ENCODE data around the gene PCNT. TPM values are rescaled to one million over a fixed set of nuclear protein-coding genes. Genes with fewer than 3 reads are reported as not detected.
A peak's percentile ranks its signal among the peaks of the same experiment; 100 is the strongest.

PCNT gene
- total RNA-seq, 1 donor: 21.6 TPM

DNA sequence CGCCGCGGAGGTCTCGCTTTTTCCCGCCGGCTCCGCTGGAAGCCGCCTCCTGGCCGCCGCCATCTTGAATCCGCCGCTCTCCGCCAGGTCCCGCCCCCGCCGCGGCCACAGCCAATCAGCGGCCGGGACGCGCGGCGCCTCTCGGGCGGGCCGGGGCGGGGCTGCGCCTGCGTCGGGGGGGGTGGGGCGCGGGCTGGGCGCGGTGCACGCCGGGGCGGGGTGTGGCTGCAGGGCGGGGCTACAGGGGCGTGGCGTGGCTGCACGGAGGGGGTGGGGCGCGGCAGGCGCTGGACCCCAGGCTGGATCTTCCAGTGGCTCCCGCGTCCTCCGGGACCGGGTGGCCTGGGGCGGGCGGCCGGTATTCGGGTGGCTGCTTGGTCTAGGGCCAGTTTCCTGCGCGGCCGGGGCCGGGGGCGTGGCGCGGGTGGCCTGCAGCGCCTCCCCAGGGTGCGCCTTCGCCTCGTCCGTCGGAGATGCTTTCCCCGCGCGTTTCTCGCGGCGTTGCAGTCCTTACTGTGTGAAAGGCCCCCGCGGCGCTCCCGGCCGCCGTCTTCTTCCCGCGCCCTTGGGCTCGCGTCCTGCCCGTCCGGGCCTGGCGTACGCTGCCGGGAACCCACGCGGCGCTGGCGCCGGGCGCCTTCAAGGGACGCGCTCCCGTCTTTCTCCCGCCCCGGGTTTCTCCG lies 575 bp downstream of the PCNT start:
- DNase-seq (ENCODE audit: low read depth): peak; percentile 83
- TF ChIP-seq, protein P1, sequence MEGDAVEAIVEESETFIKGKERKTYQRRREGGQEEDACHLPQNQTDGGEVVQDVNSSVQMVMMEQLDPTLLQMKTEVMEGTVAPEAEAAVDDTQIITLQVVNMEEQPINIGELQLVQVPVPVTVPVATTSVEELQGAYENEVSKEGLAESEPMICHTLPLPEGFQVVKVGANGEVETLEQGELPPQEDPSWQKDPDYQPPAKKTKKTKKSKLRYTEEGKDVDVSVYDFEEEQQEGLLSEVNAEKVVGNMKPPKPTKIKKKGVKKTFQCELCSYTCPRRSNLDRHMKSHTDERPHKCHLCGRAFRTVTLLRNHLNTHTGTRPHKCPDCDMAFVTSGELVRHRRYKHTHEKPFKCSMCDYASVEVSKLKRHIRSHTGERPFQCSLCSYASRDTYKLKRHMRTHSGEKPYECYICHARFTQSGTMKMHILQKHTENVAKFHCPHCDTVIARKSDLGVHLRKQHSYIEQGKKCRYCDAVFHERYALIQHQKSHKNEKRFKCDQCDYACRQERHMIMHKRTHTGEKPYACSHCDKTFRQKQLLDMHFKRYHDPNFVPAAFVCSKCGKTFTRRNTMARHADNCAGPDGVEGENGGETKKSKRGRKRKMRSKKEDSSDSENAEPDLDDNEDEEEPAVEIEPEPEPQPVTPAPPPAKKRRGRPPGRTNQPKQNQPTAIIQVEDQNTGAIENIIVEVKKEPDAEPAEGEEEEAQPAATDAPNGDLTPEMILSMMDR (IDR thresholded peaks at IDR 0.05; ENCODE audit: insufficient read depth, low read depth, low read length): peak; percentile 8

DNA sequence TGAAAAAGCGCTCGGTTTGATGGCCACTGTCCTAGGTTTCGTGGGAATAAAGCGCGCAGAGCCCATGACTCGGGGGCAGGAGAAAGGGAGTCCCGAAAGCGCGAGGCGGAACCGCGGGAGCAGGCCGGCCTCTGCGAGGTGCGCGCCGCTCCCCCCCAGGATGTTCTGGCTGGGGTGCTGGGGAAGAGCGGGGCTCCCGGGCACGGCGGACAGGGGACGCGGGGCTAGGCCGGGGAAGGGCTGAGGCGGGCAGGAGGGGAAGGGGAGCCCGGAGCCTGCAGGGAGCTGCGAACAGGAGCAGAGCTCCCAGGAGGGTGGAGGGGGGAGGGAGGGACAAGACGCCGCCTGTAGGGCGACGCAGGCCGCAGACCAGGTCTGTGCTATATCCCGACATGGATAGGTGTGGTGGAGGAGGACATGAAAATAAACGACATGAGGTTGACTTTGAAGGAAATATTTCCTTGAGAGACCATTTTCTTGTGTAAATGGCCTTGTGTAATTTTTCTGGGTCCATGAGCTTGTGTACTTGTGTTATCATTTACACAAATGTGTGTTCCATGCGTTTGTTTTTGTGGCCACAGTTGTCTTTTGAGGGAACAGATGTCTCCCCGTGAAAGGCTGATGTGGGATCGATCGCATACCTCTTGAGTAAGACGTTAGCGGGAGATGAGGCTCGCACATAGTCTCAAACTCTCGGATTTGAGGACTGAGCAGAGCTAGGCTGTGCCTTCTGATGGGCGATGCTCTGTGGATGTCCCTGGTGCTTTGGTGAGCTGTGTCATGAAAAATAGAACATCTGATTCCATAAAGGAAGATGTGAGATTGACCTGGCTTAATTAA lies 1.3 kb downstream of the PCNT start:
- peak; percentile 59 for DNase-seq (ENCODE audit: low read depth)
- peak overlapping the region; percentile 81 for H3K4me3 ChIP-seq (ENCODE audit: low read depth, low read length)
- TF ChIP-seq, protein P1 (IDR thresholded peaks at IDR 0.05; ENCODE audit: insufficient read depth, low read depth, low read length): peak; percentile 31

More for the DNA sequence above, 575 bp downstream of the PCNT start:
- peak overlapping the region; percentile 81 for H3K4me3 ChIP-seq (ENCODE audit: low read depth, low read length)

DNA sequence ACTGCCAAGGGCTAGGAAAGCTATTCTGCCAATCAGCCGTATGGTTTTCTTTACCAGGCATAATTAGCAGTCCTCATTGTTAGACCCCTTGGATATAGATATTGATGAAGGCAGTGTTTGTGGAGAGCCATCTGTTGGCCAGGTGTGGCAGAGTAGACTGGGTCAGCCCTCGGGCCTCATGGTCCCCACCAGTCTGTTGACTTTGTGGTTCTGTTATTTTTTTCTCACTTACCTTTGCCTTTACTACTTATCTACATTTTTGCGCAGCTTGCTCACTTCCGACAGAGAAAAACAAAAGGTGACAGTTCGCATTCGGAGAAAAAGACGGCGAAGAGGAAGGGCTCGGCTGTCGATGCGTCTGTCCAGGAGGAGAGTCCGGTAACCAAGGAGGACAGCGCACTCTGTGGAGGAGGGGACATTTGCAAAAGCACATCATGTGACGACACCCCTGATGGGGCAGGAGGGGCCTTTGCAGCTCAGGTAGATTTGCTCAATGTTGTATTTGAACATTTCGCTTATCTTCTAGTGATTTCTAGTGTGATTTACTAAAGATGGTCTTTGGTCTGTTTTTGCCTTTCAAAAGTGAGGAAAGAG lies 2.3 kb downstream of the PCNT start:
- DNase-seq (ENCODE audit: low read depth): no peak
- TF ChIP-seq, protein P1 (IDR thresholded peaks at IDR 0.05; ENCODE audit: insufficient read depth, low read depth, low read length): no peak
- H3K4me3 ChIP-seq (ENCODE audit: low read depth, low read length): no peak overlapping the region

DNA sequence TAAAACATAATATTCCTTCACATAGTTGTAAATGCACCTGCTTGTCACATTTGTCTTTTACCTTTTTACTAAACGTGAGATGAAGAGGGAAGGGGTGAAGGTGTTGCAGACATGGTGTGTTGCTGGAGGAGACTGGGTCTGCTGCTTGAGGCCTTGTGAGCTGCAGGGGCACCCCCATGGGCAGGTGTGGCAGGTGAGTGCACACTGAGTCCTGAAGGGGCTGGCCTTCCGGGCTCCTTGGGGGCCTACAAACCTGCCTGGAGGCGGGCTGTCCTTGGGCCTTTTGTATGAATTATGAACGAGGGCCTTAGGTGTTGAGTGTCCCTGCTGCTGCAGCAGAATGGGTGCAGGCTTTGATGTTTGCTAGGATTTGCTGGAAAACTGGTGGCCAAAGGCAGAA lies 3.8 kb downstream of the PCNT start:
- TF ChIP-seq, protein P1 (IDR thresholded peaks at IDR 0.05; ENCODE audit: insufficient read depth, low read depth, low read length): no peak
- no peak overlapping the region for H3K4me3 ChIP-seq (ENCODE audit: low read depth, low read length)
- no peak for DNase-seq (ENCODE audit: low read depth)

DNA sequence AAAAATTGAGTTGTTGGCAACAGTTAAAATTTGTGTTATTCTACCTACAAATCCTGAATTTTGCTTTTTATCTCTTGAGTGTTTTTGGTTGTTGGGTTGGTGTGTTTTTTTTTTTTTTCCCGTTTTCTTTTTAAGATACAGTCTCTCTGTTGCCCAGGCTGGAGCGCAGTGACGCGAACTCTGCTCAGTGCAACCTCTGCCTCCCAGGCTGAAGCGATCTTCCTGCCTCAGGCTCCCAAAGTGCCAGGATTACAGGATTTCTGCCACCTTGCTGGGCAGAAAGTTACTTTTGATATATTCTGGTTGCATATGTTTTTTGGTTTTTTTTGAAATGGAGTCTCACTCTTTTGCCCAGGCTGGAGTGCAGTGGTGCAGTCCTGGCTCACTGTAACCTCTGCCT lies 4.2 kb downstream of the PCNT start:
- no peak for DNase-seq (ENCODE audit: low read depth)
- no peak overlapping the region for H3K4me3 ChIP-seq (ENCODE audit: low read depth, low read length)
- TF ChIP-seq, protein P1 (IDR thresholded peaks at IDR 0.05; ENCODE audit: insufficient read depth, low read depth, low read length): no peak

DNA sequence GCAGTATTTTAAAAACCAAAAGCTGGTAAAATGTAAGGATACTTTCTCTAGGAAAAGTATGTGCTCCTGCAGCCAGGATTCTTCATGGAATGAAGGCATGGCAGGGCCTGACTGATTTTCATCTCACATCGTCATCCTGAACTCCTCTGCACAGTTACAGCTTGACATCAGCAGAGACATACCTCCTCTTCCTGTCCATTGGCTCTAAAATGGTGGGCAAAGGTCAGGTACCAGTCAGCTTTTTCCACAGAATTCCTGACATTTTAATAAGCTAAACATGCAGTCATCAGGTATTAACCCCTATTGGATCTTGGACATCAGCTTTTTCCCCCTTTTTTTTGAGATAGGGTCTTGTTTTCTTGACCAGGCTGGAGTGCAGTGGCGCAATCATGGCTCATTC lies 5.8 kb downstream of the PCNT start:
- no peak overlapping the region for H3K4me3 ChIP-seq (ENCODE audit: low read depth, low read length)
- TF ChIP-seq, protein P1 (IDR thresholded peaks at IDR 0.05; ENCODE audit: insufficient read depth, low read depth, low read length): no peak
- no peak for DNase-seq (ENCODE audit: low read depth)
